Islet of Langerhans (tissue), 1 donor: ENCODE measurements around the gene HSD17B1.
"Not testable (repeated sequence)": the region's sequence is repeated elsewhere in the genome, so short reads cannot be mapped to it uniquely, and the experiment has no call there.

Experiments used
- FAIRE-seq: peaks from one replicate; lab custom pipeline; 2011; peaks lifted over from hg19 to GRCh38; lab: Jason Lieb, UNC

Gene HSD17B1

DNA sequence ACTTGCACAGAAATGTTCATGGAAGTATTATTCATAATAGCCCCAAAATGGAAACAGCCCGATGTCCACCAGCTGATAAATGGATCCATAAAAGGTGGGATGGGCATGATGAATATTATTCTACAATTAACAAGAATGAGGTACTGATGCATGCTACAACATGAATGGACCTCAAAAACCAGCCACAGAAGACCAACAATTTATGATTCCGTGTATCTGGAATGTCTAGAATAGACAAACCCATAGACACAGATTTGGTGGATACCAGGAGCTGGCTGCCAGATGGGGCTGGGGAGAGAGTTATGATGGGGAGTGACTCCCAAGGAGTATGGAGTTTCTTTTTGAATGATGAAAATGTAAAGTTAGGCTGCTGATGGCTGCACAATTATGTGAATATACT is 27.5 kb upstream of the HSD17B1 start:
- no peak for FAIRE-seq

DNA sequence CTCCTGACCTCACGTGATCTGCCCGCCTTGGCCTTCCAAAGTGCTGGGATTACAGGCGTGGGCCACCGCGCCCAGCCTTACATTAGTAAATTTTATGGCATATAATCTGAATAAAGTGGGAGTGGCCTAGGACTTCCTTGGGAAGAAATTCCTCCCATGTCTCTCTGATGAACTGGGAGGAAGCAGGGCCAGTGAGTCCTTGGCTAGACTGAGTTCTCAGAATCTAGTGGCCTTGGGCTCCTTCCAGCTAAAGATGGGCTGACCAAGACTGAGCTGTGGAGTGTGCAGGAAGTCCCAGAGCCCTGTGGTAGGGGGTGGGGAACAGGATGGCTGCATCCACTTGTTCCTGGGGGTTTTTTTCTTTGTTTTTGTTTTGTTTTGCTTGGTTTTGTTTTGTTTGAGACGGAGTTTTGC is 26.7 kb upstream of the HSD17B1 start:
- no peak for FAIRE-seq

DNA sequence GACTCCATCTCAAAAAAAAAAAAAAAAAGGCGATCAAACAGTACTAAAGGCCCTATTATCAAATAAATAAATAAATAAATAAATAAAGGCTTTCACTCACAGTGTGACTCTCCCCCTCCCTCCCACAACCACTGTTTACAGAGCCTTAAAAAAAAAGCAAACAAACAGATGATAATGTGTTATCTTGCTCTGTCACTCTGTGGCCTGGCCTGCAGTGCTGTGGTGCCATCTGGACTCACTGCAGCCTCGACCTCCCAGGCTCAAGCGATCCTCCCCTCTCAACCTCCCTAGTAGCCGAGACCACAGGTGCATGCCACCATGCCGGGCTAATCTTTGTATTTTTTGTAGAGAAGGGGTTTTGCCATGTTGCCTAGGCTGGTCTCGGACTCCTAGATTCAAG is 24.8 kb upstream of the HSD17B1 start:
- FAIRE-seq, result no peak

DNA sequence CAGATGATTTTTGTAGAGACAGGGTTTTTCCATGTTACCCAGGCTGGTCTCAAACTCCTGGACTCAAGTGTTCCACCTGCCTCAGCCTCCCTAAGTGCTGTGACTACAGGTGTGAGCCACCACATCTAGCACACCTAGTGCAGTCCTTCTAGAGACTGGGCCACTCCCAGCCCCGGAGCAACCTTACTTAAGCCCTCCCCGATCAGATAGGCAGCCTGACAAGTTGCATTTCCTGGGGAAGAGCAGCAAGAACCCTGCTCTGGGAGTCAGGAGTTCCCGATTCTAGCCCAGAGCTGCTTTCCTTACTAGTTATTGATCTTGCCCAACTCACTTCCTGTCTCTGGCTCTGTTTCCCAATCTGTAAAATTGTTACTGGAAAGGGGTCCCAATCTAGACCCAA is 23.7 kb upstream of the HSD17B1 start:
- FAIRE-seq, result no peak

DNA sequence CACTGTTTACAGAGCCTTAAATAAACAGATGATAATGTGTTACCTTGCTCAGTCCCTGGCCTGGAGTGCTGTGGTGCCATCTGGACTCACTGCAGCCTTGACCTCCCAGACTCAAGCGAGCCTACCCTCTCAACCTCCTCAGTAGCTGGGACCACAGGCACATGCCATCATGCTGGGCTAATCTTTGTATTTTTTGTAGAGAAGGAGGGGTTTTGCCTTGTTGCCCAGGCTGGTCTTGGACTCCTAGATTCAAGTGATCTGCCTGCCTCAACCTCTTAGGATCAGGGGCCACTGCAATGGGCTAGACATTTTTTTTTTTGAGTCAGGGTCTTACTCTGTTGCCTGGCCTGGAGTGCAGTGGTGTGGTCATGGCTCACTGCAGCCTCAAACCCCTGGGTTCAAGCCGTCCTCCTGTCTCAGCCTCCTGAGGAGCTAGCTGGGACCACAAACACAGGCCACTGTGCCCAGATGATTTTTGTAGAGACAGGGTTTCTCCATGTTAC is 21.7 kb upstream of the HSD17B1 start:
- no peak for FAIRE-seq

DNA sequence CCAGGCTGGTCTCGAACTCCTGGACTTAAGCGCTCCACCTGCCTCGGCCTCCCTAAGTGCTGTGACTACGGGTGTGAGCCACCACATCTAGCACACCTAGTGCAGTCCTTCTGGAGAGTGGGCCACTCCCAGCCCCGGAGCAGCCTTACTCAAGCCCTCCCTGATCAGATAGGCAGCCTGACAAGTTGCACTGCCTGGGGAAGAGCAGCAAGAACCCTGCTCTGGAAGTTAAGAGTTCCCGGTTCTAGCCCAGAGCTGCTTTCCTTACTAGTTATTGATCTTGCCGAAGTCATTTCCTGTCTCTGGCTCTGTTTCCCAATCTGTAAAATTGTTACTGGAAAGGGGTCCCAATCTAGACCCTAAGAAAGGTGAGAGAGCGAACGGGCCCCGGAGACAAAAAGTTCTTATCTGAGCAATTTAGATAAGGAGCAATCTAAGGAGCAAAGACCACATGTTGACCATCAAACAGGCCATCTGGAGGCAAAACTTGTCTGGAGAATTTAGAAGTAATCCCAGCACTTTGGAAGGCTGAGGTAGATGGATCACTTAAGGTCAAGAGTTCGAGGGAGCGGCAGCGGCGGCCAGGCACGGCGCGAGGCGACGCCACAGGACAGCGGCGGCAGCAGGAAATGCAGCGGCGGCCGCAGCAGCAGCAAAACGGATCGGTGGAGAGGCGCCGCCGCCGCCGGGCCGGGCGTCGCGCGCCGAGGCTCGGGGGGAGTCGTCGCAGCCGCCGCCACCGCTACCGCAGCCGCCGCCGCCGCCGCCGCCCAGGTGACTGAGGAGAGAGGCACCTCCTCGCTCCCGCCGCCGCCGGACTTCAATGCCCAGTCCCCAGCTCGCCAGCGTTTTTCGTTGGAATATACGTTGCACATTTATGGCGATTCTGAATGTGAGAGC is 21.0 kb upstream of the HSD17B1 start:
- FAIRE-seq, result no peak

DNA sequence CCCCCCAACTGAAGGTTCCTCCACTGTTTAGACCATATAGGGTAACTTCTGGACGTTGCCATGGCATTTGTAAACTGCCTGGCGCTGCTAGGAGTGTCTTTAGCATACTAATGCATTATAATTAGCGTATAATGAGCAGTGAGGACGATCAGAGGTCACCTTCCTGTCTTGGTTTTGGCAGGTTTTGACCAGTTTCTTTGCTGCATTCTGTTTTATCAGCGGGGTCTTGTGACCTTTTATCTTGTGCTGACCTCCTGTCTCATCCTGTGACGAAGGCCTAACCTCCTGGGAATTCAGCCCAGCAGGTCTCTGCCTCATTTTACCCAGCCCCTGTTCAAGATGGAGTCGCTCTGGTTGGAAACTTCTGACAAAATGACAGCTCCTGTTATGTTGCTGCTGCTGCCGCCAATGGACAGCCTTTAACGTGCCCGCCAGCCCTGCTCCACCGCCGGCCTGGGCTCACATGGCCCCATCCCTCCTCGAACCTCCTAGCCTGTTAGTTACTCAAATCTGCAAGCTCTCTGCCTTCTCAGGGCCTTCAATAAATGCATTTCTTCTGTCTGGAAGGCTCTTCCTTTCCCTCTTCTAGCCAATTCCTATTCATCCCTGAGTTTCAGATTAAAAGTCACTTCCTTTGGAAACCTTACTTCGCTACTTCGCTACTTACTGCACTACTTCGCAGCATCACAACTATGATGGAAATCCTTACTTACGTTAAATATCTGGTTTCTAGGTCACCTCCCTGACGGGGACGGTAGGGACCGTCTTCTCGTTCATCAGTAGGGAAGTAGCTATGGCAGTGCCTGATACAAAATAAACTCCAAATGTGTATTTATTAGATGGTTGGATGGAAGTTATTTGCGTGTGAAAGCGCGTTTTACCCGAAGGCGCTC is 17.3 kb upstream of the HSD17B1 start:
- no peak for FAIRE-seq

DNA sequence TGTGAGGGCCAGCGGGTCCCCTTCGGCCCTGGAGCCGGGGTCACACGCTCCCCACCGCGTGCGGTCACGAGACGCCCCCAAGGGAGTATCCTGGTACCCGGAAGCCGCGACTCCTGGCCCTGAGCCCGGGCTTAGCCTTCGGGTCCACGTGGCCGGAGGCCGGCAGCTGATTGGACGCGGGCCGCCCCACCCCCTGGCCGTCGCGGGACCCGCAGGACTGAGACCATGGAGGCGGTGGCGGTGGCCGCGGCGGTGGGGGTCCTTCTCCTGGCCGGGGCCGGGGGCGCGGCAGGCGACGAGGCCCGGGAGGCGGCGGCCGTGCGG is 16.7 kb upstream of the HSD17B1 start, which contains the start of gene NAGLU:
Gene NAGLU (plus strand): TSS at position 194 of the 324 bp plus-strand sequence. CDS start 32 bp downstream, at position 226.
- no peak for FAIRE-seq

DNA sequence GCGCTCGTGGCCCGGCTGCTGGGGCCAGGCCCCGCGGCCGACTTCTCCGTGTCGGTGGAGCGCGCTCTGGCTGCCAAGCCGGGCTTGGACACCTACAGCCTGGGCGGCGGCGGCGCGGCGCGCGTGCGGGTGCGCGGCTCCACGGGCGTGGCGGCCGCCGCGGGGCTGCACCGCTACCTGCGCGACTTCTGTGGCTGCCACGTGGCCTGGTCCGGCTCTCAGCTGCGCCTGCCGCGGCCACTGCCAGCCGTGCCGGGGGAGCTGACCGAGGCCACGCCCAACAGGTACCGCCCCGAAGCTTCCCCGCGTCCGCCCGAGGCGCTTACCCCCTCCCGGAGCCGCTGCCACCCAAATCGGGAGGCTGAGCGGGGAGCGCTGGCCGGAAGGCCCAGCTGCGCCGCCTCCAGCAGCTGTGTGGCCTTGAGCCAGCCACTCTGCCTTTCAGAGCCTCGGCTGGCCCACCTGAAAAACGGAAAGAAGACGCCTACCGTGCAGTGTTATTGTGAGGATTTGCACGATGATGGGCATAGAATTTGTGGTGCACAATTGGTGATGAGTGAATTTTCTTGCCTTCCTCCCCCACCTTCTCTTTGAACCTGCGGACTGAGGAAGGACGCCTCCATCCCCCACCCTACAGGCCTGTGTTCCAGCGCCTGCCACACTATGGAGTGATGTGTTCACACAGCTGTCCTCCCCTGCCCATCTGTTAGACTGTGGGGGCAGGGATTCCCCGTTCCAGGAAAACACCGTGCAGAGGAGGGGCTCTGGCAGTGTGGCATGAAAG is 16.2 kb upstream of the HSD17B1 start:
- FAIRE-seq, result no peak

DNA sequence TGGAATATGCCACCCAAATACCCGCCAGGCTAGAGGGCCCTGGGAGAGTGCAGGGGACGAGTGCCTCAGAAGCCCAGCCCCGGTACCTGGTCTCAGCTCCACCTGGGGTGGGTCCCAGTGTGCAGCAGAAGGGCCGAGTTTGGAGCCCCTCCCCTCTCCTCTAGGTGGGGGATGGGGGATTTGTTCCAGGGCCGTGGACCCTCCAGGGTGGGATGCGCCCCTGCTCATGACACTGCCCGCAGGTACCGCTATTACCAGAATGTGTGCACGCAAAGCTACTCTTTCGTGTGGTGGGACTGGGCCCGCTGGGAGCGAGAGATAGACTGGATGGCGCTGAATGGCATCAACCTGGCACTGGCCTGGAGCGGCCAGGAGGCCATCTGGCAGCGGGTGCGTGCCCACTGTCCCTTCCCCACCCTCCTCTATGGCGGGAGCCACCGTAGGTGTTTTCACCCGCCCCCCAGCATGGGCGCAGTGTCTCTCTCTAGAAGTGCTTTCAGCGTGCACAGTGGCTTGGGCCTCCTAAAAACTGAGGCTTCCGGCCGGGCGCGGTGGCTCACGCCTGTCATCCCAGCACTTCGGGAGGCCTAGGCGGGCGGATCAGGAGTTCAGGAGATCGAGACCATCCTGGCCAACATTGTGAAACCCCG is 15.4 kb upstream of the HSD17B1 start:
- FAIRE-seq, result no peak

DNA sequence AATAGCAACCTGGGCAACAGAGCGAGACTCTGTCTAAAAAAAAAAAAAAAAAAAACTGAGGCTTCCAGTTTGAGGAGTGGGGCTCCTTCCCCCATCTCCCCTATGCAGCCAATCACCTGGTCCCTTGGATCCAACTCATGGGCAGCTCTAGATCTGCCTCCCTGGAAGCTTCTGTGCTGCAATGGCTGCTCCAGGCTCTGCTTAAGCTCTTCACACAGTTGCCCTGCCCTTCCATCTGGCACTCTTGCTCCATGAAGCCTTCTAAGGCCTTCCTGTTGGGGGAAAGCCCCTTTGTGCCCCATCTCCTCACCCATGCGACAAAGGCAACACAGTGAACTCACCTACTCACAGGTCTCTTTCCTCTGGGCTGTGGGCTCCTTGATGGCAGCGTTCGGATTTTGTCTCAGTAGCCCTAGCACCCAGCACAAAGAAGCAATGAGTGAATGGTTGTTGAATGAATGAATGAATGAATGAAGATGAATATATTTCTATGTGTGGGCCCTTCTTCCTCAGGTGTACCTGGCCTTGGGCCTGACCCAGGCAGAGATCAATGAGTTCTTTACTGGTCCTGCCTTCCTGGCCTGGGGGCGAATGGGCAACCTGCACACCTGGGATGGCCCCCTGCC is 14.8 kb upstream of the HSD17B1 start:
- no peak for FAIRE-seq

DNA sequence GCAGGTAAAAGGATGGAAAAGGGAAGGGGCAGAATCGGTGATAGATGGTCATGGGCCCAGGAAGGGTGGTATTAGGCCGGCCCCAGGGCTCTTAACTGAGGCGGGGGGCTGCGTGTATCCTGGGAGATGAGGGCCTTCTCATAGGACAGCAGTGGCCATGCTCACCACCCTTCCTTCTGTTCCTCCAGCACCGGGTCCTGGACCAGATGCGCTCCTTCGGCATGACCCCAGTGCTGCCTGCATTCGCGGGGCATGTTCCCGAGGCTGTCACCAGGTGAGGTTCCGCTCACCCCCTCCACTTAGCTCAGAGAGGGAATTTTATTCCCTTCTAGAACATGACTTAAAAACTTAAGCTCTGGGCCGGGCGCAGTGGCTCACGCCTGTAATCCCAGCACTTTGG is 14.2 kb upstream of the HSD17B1 start:
- FAIRE-seq, result no peak

DNA sequence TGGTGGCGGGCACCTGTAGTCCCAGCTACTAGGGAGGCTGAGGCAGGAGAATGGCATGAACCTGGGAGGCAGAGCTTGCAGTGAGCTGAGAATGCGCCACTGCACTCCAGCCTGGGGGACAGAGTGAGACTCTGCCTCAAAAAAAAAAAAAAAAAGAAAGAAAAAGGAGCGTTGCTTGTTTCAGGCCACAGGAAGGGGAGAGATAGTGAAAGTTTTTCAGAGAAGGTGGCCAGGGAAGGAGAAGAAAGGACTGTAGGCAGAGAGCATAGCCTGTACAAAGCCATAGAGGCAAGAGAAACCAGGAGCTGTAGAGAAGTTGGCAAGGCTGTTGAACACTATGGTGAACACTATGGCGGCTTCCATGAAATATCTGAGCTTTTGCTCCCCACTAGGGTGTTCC is 12.2 kb upstream of the HSD17B1 start:
- FAIRE-seq, result not testable (repeated sequence)

DNA sequence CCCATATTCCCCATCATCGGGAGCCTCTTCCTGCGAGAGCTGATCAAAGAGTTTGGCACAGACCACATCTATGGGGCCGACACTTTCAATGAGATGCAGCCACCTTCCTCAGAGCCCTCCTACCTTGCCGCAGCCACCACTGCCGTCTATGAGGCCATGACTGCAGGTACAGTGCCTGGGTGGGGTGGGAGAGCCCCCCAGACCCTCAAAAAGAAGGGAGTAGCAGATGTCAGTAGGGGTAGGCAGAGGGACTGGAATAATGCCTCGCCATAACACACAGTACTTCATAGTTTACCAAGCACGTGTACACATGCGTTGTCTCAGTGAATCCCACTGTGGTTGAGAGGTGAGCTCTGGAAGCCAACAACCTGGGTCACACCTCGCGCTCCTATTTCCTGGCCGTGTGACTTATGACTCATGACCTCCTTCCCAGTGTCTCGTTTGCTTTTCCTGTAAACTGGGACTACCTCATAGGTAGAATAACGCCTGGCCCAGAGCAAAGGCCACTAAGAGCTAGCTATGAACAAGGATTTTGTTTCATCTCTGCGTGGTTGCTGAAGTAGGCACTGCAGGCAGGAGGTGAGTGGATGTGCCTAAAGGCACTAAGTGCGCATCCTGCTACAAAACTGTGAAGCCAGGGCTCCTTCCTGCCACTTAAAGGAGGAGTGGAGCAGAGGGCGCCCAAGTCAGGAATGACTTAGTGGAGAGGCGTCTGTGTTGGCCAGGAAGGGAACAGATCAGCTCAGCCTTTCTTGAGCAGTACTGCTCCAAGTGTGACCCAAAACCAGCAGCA is 11.5 kb upstream of the HSD17B1 start:
- no peak for FAIRE-seq

DNA sequence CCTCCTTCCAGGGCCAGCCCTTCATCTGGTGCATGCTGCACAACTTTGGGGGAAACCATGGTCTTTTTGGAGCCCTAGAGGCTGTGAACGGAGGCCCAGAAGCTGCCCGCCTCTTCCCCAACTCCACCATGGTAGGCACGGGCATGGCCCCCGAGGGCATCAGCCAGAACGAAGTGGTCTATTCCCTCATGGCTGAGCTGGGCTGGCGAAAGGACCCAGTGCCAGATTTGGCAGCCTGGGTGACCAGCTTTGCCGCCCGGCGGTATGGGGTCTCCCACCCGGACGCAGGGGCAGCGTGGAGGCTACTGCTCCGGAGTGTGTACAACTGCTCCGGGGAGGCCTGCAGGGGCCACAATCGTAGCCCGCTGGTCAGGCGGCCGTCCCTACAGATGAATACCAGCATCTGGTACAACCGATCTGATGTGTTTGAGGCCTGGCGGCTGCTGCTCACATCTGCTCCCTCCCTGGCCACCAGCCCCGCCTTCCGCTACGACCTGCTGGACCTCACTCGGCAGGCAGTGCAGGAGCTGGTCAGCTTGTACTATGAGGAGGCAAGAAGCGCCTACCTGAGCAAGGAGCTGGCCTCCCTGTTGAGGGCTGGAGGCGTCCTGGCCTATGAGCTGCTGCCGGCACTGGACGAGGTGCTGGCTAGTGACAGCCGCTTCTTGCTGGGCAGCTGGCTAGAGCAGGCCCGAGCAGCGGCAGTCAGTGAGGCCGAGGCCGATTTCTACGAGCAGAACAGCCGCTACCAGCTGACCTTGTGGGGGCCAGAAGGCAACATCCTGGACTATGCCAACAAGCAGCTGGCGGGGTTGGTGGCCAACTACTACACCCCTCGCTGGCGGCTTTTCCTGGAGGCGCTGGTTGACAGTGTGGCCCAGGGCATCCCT is 9.3 kb upstream of the HSD17B1 start:
- no peak for FAIRE-seq

DNA sequence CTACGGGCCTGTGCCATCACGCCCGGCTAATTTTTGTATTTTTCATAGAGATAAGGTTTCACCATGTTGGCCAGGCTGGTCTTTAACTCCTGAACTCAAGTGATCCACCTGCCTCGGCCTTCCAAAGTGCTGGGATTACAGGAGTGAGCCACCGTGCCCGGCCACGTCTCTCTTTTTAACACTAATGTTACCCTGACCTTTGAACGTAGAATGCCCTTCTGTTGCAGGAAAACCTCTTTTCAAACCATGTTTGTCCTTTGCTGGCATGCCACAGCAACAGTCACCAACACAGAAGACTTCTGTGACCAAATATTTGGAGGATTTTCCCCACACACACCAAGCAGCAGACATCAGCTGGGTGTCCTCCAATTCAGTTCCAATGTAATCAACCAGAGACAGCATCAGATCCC is 7.8 kb upstream of the HSD17B1 start:
- FAIRE-seq, result no peak

DNA sequence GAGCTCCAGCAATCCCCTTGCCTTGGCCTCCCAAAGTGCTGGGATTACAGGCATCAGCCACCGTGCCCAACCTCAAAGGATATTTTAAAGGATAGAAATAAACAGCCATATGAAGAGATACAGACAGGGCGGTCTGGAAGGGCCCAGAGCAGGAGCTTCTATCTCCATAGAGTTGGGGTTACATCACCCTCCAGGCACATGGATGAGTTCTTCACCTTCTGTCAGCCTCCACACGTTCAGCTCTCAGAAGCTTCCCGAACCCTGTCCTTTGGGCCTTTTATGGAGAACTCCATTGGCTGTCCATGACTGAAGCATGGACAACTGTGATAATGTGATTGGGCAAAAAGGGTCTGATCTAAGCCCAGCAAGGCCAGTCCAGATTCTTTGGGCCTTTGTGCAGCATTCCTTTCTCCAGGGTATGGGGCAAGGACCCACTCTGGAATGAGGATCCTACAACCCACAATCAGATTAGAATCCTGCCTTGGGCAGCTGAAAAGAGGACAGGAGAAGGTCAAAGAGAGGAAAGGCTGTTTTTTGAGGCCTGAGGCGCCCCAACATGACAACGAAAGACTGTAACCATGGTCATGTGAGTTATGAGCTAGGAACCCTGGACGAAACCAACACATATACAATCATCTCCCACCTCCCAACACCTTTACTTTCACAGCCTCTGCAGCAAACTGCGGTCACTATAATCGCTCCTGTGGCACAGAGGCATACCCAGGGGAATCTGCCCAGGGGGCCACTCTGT is 6.8 kb upstream of the HSD17B1 start:
- not testable (repeated sequence) for FAIRE-seq

DNA sequence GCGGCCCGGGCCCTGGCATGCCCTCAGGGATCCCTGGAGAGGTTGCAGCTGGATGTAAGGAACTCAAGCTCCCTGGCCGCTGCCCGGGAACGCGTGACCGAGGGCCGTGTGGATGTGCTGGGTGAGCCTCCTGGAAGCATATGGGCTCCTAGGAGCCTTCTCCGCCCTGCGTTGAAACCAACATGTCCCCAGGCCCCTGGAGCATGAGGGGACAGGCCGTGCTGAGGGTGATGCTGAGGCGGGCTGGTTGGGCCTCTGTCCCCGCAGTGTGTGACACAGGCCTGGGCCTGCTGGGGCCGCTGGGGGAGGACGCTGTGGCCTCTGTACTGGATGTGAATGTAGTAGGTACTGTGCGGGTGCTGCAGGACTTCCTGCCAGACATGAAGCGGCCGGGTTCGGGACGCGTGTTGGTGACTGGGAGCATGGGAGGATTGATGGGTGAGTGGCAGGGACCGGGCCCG is 5.7 kb upstream of the HSD17B1 start:
- no peak for FAIRE-seq

DNA sequence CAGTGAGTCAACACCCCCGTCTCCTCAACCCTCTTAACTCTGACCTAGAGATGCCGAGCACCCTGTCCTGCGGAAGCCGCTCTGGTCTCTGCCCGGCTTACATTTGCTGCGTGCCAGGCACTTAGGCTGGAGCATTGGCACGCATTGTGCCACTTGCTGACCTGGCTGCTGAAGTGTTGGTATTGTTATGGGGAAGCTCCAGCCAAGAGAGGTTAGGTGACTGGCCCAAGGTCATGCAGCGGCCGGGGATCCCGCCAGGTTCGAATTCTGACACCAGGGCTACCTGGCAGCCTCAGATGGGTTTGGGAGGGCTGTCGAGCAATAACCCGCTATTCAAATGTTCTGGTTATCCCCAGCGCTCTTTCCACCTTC is 5.0 kb upstream of the HSD17B1 start:
- no peak for FAIRE-seq
